Measurements from ENCODE around the gene DYNC2I2. TPM values are rescaled to one million over a fixed set of nuclear protein-coding genes. Genes with fewer than 3 reads are reported as not detected.

Gene DYNC2I2
- total RNA-seq, 1 donor from 2014 or later, result 71.9 TPM

GRCh38 chr9:128636556-128637530 is 19.8 kb downstream of the DYNC2I2 start:
- DNase-seq (ENCODE audit: extremely low read depth, low read depth, low spot score), result no peak

GRCh38 chr9:128636024-128636390 is 20.6 kb downstream of the DYNC2I2 start:
- no peak for DNase-seq (ENCODE audit: extremely low read depth, low read depth, low spot score)

- DNase-seq (ENCODE audit: extremely low read depth, low read depth, low spot score), result peak; percentile 48
Observed at GRCh38 chr9:128635266-128636023, 21.2 kb downstream of the DYNC2I2 start.

DNA sequence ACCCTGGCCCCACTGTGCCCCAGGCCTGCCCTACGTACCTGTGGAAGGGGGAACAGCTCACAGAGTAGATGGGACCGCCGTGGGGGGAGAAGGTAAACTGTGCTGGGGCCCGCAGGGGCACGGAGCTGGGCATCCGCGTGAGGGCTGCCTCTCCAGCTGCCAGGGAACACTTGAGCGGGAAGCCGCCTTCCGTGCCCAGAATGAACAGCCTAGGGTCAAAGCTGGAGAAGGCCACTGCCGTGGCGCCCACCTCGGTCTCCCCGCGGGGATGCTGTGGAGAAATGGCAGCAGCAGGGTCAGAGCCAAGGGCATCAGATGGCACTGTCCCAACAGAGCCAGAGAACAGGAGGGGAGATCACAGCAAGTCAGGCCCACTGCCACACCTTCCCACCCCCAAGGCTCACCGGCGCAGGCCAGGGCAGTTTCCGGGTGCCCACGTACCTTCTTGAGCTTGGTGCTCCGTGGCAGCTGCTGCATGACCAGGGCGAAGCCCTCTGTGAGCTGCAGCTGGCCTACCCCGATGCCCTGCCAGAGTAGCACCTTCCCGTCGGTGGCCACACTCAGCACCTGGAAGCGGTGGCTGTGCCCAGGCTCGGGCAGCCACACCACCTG is 21.9 kb downstream of the DYNC2I2 start:
- DNase-seq (ENCODE audit: extremely low read depth, low read depth, low spot score), result no peak

DNA sequence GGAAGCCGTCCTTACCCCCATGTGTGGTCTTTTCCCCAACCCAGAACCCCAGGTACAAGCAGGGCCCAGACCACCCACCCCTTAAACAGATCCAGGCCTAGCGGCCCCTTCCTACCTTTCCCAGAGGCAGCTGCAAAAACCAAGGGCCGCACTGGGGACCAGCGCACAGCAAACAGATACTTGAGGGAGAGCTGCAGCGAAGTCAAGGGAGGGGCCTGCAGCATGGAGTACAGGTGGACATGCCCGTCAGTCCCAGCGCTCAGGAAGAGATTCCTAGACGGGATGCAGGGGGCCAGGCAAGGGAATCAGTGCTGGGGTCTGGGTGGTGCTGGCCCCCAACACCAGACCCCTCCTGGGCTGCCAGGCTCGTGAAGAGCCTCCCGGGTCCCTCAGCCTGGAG is 22.5 kb downstream of the DYNC2I2 start:
- DNase-seq (ENCODE audit: extremely low read depth, low read depth, low spot score), result no peak

- no peak for DNase-seq (ENCODE audit: extremely low read depth, low read depth, low spot score)
Observed at GRCh38 chr9:128633601-128634000, 23.0 kb downstream of the DYNC2I2 start.

DNA sequence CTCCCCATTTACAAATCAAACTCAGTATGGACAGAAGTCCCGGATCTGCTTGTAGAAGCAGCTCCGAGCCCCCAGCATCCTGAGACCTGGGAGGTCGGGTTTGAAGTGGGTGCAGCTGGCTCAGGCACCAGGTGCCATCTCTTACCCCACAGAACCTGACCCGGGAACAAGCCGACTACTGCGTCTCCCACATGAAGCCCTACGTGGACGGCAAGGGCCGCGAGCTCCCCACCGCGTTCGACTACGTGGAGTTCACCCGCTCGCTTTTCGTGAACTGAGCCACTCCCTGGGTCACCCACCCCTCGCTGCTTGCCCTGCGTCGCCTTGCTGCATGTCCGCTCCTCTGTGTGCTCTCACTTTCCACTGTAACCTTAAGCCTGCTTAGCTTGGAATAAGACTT is 23.6 kb downstream of the DYNC2I2 start:
- no peak for DNase-seq (ENCODE audit: extremely low read depth, low read depth, low spot score)

GRCh38 chr9:128632486-128632885 is 24.2 kb downstream of the DYNC2I2 start:
- no peak for DNase-seq (ENCODE audit: extremely low read depth, low read depth, low spot score)

GRCh38 chr9:128632066-128632465 is 24.6 kb downstream of the DYNC2I2 start:
- no peak for DNase-seq (ENCODE audit: extremely low read depth, low read depth, low spot score)

- no peak for DNase-seq (ENCODE audit: extremely low read depth, low read depth, low spot score)
Observed at GRCh38 chr9:128631636-128632035, 25.0 kb downstream of the DYNC2I2 start.

- no peak for DNase-seq (ENCODE audit: extremely low read depth, low read depth, low spot score)
Observed at GRCh38 chr9:128629852-128630545, 26.6 kb downstream of the DYNC2I2 start.

DNA sequence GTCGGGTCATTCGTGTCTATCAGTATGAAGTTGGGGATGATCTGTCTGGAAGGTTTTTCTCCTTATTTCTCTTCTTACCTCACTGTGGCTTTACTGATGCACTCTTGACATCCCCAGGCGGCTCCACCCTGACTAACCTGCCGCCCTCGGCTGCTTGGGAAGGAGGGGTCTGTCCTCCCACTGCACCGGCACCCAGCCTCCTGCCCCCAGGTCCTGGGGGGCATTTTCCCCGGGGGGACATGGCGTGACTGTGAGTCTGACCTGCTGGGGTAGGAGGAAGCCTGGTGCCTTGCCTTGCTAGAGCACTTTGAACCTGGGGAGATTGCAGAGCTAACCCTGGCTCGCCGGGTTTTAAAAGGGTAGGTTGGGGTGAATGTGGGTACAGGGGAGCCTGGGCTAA is 27.5 kb downstream of the DYNC2I2 start:
- no peak for DNase-seq (ENCODE audit: extremely low read depth, low read depth, low spot score)

- DNase-seq (ENCODE audit: extremely low read depth, low read depth, low spot score), result no peak
Observed at GRCh38 chr9:128628471-128629048, 28.1 kb downstream of the DYNC2I2 start.

- no peak for DNase-seq (ENCODE audit: extremely low read depth, low read depth, low spot score)
Observed at GRCh38 chr9:128627906-128628305, 28.7 kb downstream of the DYNC2I2 start.

DNA sequence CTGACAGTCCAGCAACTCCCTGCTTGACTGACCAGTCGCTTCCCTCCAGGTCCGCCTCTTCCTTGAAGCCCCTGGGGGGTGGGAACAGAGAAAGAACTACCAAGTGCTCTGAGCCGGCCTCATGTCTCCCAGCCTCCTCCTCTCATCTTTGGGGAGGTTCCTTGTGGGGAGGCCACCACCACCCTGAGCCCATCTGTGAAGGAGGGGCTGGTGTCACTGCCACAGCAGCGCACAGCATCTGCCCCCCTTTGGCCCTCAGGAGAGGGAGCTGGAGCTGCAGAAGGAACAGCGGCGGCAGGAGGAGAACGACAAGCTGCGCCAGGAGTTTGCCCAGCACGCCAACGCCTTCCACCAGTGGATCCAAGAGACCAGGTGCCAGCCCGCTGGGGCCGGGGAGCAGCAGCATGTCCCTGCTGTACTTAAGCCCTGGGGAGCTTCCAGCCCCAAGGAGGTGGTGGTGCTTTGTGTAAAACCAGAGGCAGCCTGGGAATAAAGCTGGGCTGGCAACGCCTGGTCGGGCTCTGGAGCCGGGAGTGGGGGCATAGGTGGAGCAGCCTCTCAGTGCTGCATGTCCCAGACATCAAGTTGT is 29.4 kb downstream of the DYNC2I2 start:
- DNase-seq (ENCODE audit: extremely low read depth, low read depth, low spot score), result no peak

DNA sequence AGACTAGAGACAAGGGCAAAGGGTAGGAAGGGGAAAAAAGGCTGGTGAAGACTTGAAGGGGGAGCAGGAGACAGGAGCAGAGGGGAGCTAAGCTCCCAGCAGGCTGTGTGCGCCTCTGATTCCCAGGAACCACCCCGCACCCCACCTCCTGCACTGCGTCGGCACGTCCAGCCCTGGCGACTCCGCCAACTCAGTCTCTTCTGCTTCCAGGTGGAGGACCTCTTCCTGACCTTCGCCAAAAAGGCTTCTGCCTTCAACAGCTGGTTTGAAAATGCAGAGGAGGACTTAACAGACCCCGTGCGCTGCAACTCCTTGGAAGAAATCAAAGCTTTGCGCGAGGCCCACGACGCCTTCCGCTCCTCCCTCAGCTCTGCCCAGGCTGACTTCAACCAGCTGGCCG is 30.5 kb downstream of the DYNC2I2 start:
- DNase-seq (ENCODE audit: extremely low read depth, low read depth, low spot score), result no peak

DNA sequence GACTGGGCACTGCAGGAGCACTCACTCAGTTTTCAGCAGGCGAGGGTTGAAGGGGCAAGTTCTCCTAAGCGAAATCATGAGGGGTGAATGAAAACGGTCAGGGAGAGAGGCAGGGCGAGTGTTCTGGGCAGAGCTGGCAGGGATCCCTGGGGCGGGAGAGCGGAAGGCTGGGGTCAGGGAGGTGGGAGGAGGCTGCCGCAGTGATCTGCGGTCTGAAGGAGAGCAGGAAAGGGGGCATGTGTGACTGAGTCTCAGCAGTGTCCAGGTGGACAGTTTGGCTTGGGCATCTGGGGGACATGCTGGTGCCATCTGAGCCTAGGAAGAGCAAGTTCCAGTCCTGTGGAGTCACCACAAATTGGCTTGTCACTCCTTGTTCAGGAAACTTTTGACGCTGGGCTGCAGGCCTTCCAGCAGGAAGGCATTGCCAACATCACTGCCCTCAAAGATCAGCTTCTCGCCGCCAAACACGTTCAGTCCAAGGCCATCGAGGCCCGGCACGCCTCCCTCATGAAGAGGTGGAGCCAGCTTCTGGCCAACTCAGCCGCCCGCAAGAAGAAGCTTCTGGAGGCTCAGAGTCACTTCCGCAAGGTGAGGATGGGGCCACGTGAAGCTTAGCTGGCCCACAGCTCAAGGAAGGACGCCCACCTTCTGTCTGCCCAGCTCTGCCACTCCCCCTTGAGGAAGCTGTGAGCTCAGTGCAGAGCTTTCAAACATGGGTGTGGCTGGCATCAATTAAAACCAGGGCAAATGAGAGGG is 31.1 kb downstream of the DYNC2I2 start:
- no peak for DNase-seq (ENCODE audit: extremely low read depth, low read depth, low spot score)

GRCh38 chr9:128624566-128624965 is 32.1 kb downstream of the DYNC2I2 start:
- no peak for DNase-seq (ENCODE audit: extremely low read depth, low read depth, low spot score)

GRCh38 chr9:128621730-128622455 is 34.8 kb downstream of the DYNC2I2 start:
- no peak for DNase-seq (ENCODE audit: extremely low read depth, low read depth, low spot score)

All from glomerular endothelial cell (primary cell).